Measurements from ENCODE around the gene KCNH5.

DNA sequence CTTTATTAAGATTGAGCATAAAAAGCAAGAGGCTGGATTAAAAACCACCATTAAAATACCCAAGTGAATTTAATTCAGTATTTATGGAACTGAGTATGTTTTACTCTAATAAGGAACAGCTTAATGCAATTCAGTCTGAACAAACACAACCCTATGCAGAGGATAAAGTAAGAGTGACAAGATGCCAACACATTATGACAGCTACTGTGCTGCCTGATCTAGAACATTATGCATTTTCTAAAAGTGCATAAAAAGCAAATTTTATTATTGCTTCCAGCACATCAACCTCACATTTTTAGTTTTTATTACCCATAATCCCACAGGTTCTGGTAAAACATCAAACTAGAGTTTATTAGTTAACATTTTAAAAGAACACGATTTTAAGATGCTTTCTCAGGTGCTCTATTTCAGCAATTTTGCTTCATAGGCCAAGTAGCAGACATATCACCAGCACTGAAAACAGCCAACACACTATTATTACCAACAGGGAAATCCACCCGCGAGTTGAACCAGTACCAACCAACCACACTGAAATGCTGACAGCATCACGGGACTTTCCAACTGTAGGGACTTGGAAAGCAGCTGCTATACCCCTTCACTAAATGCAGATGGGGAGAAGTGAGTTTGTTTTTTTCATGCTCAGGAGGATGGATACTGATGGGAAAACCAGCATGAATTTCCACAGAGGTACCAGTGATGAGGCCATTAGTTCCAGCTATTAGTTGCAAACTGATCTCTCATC lies 372.1 kb downstream of the KCNH5 start:
- TF ChIP-seq ZNF335 (CRISPR knock-in tag; IDR thresholded peaks at IDR 0.05) (no peak), SYNCRIP (IDR thresholded peaks at IDR 0.05; ENCODE audit: insufficient read depth, low read depth, low read length) (no peak), GTF2F1 (IDR thresholded peaks at IDR 0.05; ENCODE audit: low read length) (no peak), U2AF2 (IDR thresholded peaks at IDR 0.05; ENCODE audit: low read depth, low read length) (no peak), EP300 (IDR thresholded peaks at IDR 0.05; ENCODE audit: low read depth in 2 of 2, low read length in 2 of 2) (no peak), EP300 (CRISPR knock-in tag; IDR thresholded peaks at IDR 0.05; ENCODE audit: borderline replicate concordance) (no peak)
- TF ChIP-seq, protein P1, sequence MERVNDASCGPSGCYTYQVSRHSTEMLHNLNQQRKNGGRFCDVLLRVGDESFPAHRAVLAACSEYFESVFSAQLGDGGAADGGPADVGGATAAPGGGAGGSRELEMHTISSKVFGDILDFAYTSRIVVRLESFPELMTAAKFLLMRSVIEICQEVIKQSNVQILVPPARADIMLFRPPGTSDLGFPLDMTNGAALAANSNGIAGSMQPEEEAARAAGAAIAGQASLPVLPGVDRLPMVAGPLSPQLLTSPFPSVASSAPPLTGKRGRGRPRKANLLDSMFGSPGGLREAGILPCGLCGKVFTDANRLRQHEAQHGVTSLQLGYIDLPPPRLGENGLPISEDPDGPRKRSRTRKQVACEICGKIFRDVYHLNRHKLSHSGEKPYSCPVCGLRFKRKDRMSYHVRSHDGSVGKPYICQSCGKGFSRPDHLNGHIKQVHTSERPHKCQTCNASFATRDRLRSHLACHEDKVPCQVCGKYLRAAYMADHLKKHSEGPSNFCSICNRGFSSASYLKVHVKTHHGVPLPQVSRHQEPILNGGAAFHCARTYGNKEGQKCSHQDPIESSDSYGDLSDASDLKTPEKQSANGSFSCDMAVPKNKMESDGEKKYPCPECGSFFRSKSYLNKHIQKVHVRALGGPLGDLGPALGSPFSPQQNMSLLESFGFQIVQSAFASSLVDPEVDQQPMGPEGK (CRISPR knock-in tag; IDR thresholded peaks at IDR 0.05), result no peak
